Stimulated activated CD8-positive, alpha-beta memory T cell treated with anti-CD3 and anti-CD28 coated beads, Interleukin-7, amount 100 ng/mL, for 4 hours (primary cell): ENCODE results near the gene UTP11.
"Not testable (repeated sequence)": the region's sequence is repeated elsewhere in the genome, so short reads cannot be mapped to it uniquely, and the experiment has no call there.

Experiments used
- DNase-seq, 2 donors: peaks; one replicate each; pipeline ENCODE4 v3.0.0-alpha.2; 2020; ENCODE audit warnings: low read depth in 2 of 2

UTP11 gene

DNA sequence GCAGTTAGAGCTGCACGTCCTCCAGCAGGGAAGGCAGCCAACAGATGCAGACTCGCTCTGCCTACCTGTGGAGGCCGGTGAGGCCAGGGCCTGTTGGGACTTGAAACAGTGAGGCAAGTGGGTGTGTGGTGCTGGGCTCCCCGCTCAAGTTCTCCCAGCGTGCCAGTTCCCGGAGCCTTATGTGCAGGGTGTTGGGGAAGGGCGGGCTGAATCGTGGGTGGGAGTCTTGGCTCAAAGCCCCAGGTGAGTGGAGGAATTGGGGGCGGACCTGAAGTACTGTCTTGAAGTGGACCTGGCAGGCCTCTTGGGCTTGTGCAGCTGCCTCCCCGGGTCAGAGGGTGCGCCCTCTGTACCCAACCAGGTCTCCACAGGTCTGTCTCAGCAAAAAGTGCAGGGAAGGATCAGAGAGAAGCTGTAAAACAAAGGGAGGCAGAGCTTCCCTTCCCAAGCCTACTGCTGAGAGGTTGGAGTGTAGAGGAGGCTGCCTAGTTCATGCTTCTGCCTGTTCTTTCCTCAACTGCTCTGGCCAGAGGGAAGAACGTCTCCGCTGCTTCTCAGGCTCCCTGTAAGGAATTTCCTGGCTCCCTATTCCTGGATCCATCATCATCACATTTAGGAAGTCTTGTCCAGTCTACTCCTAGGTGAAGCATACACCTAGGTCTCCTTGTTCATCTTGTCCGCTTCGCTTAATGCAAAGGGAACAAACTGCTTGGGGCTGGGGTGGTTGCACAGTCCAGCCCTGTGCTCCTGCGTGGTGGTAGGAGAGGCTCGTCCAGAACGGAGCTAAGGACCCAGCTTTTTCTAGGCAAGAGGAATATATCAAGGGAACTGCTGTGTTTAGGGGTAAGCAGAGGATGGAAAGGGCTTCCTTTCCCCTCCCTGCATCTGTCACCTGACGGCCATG is 14.9 kb downstream of the UTP11 start:
- no peak for DNase-seq

DNA sequence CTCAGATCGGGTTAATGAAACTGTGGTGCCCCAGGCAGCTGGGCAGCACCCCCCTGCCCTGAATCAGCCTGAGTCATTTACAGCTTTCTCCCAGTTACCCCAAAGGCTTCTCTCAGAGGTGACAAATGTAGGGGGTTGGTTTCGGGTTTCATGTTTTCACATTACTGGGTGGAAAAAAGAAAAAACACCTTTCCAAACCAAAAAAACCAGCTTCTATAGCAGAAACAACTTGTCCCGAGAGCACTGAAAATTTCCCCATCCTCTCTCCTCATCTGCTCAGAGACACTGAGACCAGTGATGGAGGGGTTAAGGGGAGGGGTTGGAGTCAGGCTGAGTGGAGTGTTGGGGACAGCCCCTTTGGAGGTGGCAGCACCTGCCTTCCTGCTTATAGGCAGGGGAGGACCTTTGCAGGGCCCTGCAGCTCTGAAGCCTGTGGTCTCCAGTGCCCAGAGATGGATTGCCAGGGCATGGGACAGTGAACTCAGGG is 15.6 kb downstream of the UTP11 start:
- DNase-seq, result peak in 1 of 2 donors; percentile 17

DNA sequence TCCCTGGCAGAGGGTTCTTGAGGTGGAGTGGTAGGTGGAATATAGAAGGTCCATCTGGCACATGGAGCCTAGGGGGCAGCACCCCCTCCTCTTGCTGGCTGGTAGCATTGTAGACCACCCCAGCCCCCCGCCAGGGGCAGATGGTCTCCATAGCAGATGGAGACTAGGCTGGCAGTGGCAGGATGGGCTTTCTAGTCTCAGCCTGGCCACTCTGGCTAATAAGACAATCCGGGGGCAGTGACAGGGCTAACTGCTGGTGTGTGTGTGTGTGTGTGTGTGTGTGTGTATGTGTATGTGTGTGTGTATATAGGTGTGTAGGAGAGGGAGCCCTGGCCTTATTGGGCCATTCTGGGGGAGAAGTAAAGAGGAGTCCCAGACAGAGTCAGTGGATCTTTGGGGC is 16.1 kb downstream of the UTP11 start:
- no peak for DNase-seq

DNA sequence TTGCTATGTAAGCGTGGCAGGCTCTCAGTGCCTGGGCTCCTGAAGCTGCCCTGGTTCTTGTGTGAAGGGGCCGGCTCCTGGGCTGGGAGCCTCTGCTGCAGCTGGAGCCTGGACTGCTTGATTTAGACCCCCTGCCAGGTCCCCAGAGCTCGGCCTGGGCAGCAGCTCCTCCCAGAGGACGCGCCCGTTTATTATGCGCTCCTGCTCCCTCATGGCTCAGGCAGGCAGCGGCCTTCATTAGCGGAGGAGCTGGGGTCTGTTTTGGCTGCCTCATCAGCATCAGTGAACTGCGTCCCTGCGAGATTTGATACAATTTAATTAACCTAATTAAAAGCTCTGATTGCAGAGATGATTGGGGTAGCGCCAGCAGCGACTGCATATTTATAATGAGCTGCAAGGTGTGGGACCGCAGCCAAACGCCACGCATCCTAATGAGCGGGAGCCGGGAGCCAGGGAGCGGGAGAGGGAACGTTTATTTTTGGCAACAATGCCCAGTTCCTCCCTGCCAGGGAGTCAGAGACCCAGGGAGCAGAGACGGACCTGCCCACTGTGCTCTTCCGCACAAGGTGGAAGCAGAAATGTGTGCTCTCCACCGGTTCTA is 16.6 kb downstream of the UTP11 start:
- no peak for DNase-seq

DNA sequence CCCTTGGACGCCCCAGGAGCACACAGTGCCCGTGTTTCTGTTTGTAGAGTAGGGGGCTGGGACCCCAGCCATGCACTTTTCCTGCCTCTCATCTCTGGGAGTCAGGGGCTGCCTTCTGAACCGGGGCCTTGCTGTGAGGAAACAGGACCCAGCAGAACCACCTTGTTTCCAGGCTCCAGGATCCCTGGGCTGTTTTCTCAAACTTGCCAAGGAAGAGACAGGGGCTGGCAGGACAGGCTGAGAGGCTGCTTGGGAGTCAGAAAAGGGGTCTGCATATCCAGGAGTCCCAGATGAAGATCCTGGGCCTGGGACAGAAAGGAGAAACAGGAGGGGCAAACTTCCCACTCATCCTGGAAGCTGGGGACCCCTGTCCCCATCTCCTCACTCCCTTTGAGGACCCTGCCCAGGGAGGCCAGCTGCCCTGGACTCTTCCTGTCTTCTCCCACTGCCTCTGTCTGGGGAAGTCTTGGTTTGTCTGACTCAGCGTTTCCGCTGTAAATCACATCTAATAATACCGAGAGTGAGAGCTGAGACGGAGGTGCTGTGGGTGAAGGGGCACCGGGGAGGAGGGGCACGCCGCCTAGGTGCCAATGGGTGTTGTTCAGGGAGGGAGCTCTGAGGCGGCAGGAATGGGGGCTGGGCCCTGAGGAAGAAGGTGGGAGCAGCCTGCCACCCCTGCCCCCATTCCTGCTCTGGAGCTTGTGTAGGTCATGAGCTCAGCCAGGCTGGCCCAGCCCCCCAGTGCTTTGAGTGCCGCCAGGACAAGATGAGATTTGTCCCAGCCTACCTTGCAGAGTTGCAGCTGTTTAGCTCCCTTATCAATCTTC is 17.4 kb downstream of the UTP11 start:
- peak; percentile 39 to 53 for DNase-seq

DNA sequence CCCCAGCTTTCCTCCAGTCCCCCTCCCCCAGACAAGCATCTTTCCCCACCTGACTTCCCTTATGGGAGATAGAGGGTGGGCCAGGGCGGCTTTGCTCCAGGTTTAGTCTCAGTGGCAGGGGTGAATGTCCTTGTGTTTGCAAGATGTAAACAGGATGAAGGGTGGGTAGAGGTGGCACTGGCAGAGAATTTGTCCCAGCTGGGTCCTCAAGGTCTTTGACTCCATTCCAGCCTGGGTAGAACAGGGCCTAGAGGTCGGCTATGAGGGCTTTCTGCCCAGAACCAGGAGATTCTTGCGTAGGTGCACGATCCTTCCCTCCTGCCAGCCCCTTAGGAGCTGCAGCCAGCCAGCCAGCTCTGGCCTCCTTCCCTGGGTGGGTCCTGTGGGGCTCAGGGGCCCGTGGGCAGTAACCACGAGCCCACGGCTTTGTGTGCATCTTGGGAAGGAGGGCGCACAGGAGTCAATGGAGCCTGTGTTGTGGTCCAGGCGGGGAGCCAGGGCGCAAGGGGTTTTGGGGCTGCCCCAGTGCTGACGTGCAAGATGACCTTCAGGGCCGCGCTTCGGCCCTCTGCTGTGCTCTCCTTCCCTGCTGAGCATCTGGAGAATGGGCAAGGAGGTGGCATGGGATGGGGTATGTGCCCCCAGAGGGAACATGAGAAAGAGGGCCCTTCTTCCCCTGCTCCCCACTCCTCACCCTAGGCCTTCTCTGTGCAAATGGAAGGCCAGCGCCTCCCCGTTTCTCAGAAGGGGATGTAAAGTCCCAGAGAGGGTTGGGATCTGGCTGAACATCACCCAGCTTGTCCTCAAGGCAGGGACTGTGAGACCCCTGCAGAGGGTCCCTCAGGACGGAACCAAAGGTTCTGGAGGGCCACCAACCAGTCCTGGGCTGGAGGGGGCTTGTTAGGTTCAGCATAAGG is 18.3 kb downstream of the UTP11 start:
- DNase-seq, result no peak

DNA sequence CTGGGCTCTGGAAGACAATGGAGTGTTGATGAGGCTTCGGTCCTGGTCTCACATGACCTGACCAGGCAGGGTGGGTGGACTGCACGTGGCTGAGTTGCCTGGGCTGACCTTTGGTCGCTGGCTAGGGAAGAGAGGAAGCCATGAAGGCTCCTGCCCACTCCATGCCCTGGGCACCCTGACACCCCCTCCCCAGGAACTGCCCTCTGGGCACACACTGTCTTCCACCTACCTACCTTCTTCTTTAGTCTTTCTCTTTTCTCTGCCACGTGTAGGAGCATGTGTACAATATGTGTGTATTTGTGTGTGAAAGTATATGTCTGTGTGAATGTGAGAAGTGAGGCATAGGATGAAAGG is 19.0 kb downstream of the UTP11 start:
- no peak for DNase-seq

DNA sequence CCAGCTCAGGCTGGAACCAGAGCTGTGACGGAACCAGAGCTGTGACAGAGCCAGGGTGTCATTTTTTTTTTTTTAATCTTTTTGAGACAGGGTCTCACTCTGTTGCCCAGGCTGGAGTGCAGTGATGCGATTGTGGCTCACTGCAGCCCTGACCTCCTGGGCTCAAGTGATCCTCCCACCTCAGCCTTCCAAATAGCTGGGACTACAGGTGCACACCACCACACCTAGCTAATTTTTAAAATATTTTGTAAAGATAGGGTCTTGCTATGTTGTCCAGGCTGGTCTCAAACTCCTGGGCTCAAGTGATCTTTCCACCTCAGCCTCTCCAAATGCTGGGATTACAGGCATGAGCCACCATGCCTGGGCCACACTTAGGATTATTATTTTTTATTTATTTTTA is 20.5 kb downstream of the UTP11 start:
- DNase-seq, result not testable (repeated sequence)

DNA sequence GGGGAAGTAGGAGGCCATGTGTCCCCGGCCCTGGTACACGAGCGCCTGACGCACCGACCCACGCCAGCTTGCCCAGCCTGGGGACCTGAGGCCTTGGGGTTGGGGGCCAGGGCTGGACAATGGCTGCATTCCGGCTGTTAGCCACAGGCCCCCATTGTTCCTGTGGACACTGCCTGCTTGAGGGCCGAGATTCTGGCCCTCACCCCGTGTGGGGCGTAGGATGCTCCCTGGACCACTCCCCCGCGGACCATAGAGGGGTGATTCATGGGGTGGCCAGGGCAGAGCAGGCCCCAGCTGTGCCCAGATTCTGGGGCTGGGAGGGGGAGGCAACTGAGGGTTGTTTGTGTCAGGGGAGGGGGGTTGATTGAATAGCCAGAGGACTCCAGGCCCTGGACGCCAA is 22.3 kb downstream of the UTP11 start:
- no peak for DNase-seq

DNA sequence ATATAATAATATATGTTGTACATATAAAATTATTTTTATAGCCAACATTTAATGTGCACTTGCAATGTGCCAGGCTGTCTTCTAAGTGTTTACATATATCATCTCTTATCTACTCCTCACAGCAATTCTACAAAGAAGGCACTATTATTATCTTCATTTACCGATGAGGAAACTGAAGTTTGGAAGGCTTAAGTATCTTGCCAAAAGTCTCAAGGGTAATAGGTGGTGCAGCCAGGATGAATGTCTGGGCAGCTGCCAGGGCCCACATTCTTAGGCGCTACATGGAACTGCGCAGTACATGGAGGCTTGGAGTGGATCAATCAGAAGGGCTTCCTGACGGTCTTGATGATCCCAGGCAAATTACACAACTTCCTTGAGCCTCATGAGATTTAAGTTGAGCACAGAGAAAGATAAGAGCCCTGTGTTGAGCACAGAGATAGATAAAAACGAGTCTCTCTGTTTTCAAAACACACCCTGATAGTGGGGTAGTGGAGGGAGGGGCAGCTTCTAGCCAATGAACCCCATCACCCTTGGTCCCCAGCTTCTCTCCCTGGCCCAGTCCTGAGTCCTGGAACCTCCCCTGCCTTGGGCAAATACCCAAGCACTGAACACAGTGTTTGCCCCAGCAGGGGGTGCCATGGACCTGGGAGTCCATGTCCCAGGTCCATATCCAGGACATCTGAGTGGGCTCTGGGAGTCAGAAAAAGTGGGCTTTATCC is 24.8 kb downstream of the UTP11 start:
- no peak for DNase-seq

DNA sequence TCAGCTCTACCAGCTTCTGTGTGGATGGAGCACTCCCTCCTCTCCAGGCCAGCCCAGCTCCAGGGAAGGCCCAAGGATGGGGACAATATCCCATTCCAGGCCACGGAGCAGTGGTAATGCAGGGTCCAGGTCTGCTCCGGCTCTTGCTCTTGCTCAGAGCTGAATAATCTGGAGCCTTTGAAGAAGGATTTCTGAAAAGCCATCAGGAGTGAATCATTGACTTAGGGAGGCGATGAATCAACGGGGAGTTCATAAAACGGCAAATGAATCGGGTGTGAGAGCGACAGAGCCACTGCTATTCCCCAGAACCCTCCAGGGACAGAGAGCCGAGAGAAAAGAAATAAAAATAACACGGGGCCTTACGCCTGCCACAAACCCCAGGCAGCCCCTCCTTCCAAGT is 26.3 kb downstream of the UTP11 start:
- DNase-seq, result no peak

DNA sequence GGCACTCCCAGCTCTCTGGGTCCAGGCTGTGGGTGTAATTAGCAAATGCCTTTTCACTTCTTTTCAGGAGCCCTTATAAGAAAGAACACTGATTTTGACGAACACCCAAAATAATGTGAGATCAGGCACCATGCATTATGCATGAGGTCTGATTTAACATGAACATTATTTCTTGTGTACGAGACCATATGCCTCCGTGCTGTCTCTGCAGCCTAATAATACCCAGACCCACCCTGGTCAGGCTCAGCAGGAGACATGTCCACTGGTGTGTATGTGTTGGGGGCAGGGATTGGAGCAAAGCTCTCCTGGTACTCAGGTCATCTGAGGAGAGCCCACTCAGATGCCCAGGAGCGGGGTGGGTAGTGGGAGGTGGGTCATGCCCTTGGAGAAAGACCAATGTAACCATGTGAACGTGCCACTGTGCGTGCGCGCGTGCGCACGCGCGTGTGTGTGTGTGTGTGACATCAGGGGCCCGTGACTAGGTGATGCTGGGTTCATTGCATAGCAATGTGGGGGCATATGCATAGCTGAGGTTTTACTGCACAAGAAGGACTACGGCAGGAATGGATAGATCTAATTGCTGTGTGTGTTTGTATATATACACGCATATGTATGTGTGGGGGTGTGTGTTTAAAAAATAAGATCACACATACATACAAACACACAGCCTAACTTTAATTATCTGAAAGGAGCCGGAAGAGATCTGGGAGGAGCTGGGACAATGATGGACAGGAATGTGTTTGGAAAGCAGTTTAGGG is 27.0 kb downstream of the UTP11 start:
- DNase-seq, result no peak

DNA sequence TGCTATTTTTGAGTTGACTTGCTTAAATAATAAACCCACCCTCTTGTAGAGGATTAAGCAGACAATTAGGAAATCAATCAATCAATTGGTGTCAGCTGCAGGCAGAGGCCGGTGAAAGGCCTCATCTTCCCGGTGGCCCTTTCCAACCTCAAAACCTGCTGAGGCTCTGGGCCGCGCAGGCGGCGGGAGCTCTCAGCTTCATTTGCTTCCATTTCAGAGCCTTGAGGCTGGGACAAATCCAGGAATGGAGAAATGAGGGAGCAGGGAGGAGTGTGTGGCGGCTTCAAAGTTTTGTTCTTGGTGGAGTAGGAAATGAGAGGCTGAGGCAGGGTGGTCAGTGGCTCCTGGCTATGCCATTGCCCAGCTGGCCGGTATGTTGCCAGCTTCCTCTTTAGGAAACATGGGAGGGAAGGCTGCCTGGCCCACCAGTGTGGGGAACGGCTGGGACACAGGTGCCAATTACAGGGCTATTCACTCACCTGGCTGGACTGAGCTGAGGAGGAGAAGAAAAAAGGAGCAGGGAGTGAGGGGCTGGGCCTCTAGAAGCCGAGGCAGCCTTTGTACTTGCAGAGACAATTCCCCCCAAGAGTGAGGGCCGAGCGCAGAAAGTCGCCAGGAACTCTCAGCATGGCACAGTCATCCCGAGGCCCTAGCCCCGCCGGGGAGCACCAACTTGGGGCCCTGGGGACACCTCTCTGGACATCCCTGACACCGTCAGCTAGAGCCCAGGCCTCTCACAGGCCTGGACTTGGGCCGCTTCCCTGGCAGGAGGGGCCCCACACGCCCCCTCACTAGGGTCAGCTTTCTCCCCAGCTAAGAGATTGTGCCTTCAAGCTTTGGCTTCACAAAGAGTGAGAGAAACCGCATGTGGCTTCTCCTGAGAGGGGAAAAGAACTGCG is 29.7 kb downstream of the UTP11 start:
- DNase-seq, result no peak

DNA sequence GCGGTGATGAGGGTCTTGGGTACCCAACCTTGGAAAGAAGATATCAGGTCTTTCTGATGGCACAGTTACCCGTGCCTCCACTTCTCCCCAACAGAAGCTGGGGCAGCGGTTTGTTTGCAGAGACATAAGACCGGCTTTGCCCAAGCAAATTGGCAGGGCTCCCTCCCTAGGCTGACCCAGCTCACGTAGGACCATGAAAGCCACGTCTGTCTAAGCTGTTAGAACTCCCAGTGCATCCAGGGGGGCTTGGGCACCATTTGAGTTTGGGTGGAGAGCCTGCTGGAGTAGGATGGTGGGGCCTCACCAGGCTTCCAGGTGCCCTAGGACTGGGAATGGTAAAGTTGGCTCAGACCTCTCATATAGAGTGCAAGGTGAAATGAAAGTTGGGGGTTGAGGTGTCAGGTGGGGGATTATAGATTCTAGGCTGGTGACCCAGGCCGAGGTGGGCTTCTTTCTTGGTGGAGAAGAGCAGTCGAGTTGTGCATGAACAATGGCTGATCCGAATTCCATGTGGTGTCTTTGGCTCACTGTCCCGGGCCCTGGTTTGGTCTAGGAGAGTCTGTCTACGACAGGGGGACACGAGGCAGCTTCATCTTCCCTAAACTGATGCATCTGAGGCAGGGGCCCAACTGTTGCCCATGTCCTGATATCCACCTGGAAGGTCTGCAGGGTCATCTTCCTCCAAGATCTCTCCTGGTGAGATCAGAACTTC is 30.7 kb downstream of the UTP11 start:
- DNase-seq, result no peak

DNA sequence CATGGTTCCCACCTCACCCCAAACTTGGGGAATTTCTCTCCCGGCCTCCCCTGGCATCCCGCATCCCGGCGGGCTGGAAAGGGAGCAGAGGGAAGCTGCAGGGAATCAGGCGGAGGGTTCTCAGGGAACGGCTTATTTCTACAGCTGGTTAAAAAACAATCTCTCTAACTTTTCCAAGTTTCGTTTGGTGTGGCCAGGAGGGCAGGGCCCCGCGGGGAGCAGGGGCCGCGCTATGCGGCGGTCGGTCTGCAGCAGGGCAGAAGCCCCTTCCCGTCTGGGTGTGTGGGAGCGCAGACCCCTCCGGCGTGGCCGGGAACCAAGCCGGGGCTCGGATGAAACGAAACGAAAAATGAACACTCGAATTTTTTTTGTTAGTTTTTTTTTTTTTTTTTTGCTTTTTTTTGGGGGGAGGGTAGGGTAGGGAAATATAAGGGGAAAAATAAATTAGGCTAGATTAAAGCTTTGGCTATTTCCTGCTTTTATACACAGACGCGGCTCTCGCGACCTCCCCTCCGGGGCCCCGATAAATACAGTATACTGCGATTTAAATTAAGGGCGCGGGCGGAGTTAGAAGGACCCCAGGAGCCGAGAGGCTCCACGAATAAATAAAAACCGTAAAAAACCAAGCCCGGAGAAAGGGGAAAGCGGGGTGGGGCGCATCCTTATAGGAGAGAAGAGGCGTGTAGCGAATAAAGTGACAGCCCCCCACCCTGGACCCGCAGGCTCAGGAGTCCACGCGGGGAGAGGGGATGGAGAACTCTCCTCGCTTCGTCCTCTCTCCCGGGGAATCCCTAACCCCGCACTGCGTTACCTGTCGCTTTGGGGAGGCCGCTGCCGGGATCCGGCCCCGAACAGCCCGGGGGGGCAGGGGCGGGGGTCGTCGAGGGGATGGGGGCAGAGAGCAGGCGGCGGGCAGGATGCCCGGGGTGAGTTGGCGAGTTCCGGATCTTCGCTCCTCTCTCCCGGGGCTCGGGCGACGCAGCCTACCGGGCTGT is 32.0 kb downstream of the UTP11 start:
- DNase-seq, result no peak

DNA sequence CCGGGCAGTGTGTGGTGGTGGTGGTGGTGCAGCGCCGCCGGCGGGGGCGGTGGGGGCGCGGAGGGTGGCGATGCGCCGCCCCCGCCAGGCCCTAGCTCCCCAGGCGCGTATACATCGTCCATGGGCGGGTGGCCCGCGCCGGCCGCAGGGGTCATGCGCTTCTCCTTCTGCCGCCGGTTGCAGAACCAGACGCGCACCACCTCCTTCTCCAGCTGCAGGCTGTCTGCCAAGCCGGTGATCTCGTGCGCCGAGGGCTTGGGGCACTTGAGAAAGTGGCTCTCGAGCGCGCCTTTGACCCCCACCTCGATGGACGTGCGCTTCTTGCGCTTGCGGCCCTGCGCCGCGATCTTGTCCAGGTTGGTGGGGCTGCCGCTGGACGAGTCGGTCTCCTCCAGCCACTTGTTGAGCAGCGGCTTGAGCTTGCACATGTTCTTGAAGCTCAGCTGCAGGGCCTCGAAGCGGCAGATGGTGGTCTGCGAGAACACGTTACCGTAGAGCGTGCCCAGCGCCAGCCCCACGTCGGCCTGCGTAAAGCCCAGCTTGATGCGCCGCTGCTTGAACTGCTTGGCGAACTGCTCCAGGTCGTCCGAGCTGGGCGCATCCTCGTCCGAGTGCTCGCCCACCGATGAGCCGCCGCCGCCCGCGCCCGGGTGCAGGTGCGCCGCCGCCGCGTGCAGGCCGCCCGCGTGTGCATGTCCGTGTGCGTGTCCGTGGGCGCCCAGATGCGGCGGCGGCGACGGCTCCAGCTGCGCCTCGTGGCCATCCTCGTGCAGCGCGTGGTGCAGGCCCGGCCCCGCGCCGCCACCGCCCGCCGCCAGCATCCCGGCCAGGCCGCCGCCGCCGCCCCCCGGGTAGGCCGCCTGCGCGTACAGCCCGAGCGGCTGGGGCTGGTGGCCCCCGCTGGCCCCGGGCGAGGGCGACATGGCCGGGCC is 33.1 kb downstream of the UTP11 start:
- no peak for DNase-seq
